Skeletal muscle tissue (tissue), 4 donors: ENCODE data around the gene DNAL4. TPM values are rescaled to one million over a fixed set of nuclear protein-coding genes. Genes with fewer than 3 reads are reported as not detected.

Experiments
- H3K27ac ChIP-seq: one replicate; pipeline ENCODE4 v1.7.0; 2013; ENCODE audit warnings: mild to moderate bottlenecking, low read depth, low read length, inconsistent platforms
- H3K27me3 ChIP-seq, 3 donors: one replicate each; pipeline ENCODE4 v1.7.0; 2013; ENCODE audit warnings: low read length in 3 of 3; ENCODE audit not compliant: control insufficient read depth in 3 of 3, insufficient read depth in 3 of 3
- H3K36me3 ChIP-seq, 3 donors: one replicate each; pipeline ENCODE4 v1.7.0; 2013; ENCODE audit warnings: low read length in 3 of 3; ENCODE audit not compliant: control insufficient read depth in 3 of 3, insufficient read depth in 3 of 3
- H3K4me1 ChIP-seq, 3 donors: one replicate each; pipeline ENCODE4 v1.7.0; 2013; ENCODE audit warnings: low read length in 3 of 3, mild to moderate bottlenecking in 3 of 3; ENCODE audit not compliant: control insufficient read depth in 3 of 3, insufficient read depth in 3 of 3
- H3K4me3 ChIP-seq, 3 donors: one replicate each; pipeline ENCODE4 v1.7.0; 2013; ENCODE audit warnings: low read length in 3 of 3
- H3K9ac ChIP-seq, 3 donors: one replicate each; pipeline ENCODE4 v1.7.0; 2013; ENCODE audit warnings: low read length in 3 of 3, mild to moderate bottlenecking in 3 of 3, moderate library complexity in 2 of 3, low read depth in 1 of 3
- H3K9me3 ChIP-seq, 3 donors: one replicate each; pipeline ENCODE4 v1.7.0; 2013; ENCODE audit warnings: low read length in 3 of 3; ENCODE audit not compliant: control insufficient read depth in 3 of 3
- total RNA-seq: library from RNA; depleted of rRNA; stranded (reverse); fragments of >200 nt; gene quantifications from one replicate; pipeline ENCODE4 v1.2.3, GENCODE V29; 2014
- donor health status: Osteomylitis.

The DNAL4 gene
- total RNA-seq, 1 donor from 2014 or later, result 12.0 TPM

GRCh38 chr22:38767313-38767712, 26.6 kb downstream of the DNAL4 start:
- Histone ChIP-seq H3K9me3 (no peaks in the 10 kb centered on the region), H3K36me3 (no peaks in the 10 kb centered on the region), H3K9ac (no peak overlapping the region)

DNA sequence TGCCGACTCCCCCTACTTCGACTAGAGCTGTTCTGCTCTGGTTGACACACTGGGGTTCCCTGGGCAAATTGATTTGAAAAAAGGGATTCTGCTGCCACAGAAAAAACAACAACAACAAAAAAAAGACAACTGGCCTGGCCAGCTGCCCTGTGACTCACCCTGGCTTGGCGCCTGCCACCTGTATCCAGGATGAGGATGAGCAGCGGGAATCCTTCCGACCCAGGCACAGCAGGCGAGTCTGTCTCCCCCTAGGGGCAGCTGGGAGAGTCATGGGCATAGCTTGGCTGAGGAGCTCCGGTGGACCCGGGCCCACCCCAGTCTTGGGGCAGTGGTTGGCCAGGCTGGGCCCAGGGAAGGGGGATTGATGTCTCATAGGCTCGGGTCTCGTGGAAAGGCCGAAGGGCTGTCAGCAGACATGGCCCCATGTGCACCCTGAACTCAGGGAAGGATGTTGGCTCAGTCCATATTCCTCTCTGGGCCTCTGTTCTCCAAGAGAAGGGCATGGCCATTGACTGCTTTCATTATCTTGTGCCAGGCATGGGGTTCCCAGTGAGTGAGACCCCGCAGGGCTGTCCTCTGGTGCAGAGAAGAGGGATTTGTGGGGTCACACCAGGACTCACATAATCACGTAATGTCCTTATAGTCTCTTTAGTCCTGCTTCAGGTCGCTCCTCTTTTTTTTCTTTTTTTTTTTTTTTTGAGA, 27.7 kb downstream of the DNAL4 start:
- no peaks in the 10 kb centered on the region for H3K36me3 ChIP-seq
- no peak overlapping the region for H3K27ac ChIP-seq
- peaks cover 0 to 13% (median 3%) of the 10 kb centered on the region in 3 donors for H3K4me1 ChIP-seq
- no peak overlapping the region for H3K9ac ChIP-seq
- H3K27me3 ChIP-seq, result peaks cover 3 to 32% (median 16%) of the 10 kb centered on the region in 3 donors
- H3K4me3 ChIP-seq, result no peak overlapping the region
- no peaks in the 10 kb centered on the region for H3K9me3 ChIP-seq

More at GRCh38 chr22:38767313-38767712, 26.6 kb downstream of the DNAL4 start:
- Histone ChIP-seq H3K27ac (no peak overlapping the region), H3K4me3 (no peak overlapping the region), H3K27me3 (peaks cover 3 to 29% (median 16%) of the 10 kb centered on the region in 3 donors), H3K4me1 (peaks cover 0 to 13% (median 3%) of the 10 kb centered on the region in 3 donors)

DNA sequence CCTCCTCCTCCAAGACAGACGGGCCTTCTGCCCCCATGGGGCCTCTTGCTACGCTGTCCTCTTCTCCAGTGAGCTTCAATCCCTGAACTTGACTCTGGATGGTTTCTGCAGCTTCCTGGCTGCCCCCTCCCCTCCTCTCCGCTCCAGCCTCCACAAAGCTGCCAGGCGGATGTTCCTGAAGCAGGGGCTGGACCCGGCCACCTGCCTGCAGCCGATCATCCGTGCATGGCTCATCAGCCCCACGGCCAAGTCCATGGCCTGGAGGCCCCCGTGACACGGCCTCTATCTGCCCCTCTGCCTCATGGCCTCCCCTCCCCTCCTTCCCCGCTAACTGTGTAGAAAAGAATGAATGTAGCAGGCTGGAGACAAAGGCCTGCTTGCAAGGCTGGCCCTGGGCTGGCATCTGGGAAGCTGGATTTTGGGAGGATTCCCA, 31.4 kb downstream of the DNAL4 start:
- Histone ChIP-seq H3K9ac (no peak overlapping the region), H3K4me1 (peaks cover 0 to 13% (median 3%) of the 10 kb centered on the region in 3 donors)

DNA sequence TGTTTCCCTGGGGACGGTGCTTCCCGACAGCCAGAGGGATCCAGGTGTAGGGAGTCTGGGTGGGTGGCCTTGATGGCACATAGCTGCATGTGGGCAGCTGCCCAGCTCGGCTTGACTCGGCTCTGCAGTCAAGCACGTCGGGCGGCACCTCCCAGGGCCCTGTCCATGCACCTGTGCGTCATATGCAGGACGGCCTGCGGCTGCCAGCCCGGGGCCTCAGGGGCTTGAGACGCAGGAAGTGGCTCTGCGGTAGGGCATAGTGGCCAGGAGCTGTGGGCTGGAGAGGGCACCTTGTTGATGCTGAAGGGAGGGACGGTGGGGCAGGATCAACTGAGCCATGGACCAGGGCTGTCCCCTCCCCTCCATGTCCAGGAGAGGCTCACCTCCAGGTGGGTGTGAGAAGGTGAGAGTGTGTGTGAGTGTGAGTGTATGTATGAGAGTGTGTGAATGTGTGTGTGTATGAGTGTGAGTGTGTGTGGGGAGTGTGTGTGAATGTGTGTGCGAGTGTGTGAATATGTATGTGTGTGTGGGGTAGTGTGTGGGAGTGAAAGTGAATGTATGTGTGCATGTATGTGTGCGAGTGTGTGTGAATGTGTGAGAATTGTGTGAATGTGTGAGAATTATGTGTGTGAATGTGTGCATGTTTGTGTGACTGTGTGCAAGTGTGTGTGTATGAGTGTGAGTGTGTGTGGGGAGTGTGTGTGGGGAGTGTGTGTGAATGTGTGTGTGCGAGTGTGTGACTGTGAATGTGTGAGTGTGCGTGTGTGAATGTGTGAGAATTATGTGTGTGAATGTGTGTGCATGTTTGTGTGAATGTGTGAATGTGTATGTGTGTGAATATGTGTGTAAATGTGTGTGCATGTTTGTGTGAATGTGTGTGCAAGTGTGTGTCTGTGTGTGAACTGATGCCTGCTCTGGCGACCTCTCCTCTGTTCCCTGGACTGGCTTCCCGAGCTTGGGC, 32.5 kb downstream of the DNAL4 start:
- no peak overlapping the region for H3K27ac ChIP-seq
- peaks cover 0 to 33% (median 8%) of the 10 kb centered on the region in 3 donors for H3K27me3 ChIP-seq
- H3K36me3 ChIP-seq, result no peaks in the 10 kb centered on the region
- H3K9me3 ChIP-seq, result no peaks in the 10 kb centered on the region
- H3K4me3 ChIP-seq, result no peak overlapping the region
- H3K4me1 ChIP-seq, result peaks cover 4 to 17% (median 6%) of the 10 kb centered on the region in 3 donors
- H3K9ac ChIP-seq, result no peak overlapping the region

More for the DNA sequence above, 31.4 kb downstream of the DNAL4 start:
- H3K27ac ChIP-seq, result no peak overlapping the region
- no peaks in the 10 kb centered on the region for H3K9me3 ChIP-seq
- H3K4me3 ChIP-seq, result no peak overlapping the region
- no peaks in the 10 kb centered on the region for H3K36me3 ChIP-seq
- H3K27me3 ChIP-seq, result peaks cover 0 to 39% (median 12%) of the 10 kb centered on the region in 3 donors

GRCh38 chr22:38760477-38761201, 33.3 kb downstream of the DNAL4 start:
- peaks cover 0 to 29% (median 2%) of the 10 kb centered on the region in 3 donors for H3K27me3 ChIP-seq
- no peak overlapping the region for H3K9ac ChIP-seq
- peaks cover 7 to 19% (median 10%) of the 10 kb centered on the region in 3 donors for H3K4me1 ChIP-seq
- no peaks in the 10 kb centered on the region for H3K36me3 ChIP-seq
- H3K27ac ChIP-seq, result no peak overlapping the region
- H3K9me3 ChIP-seq, result no peaks in the 10 kb centered on the region
- H3K4me3 ChIP-seq, result no peak overlapping the region

DNA sequence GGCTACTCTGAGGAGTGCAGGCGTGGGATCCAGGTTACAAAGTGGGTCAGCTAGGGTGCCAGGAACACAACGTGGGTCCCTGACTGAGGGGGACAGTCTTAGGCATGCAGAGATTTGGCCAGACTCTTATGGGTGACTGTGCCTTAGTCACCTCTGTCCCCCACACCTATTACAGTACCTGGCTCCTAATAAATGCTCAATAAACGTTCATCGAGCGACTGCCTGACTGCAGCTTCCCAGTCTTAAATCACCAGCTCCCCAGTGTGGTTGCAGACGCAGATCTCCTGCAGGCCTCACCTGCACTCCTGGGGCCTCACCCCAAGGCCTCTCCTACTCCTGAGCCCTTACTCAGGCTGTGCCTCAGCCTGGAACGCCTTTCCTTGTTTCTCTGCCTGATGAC, 34.9 kb downstream of the DNAL4 start:
- Histone ChIP-seq H3K4me1 (peaks cover 18 to 26% (median 20%) of the 10 kb centered on the region in 3 donors), H3K27me3 (peaks cover 0 to 21% (median 0%) of the 10 kb centered on the region in 3 donors), H3K9ac (no peak overlapping the region), H3K36me3 (no peaks in the 10 kb centered on the region), H3K9me3 (no peaks in the 10 kb centered on the region), H3K4me3 (no peak overlapping the region), H3K27ac (no peak overlapping the region)

- no peaks in the 10 kb centered on the region for H3K9me3 ChIP-seq
- peaks cover 0 to 4% (median 0%) of the 10 kb centered on the region in 3 donors for H3K36me3 ChIP-seq
- H3K4me3 ChIP-seq, result no peak overlapping the region
- peaks cover 24 to 27% (median 24%) of the 10 kb centered on the region in 3 donors for H3K4me1 ChIP-seq
- H3K9ac ChIP-seq, result no peak overlapping the region
- H3K27me3 ChIP-seq, result peaks cover 0 to 17% (median 0%) of the 10 kb centered on the region in 3 donors
- H3K27ac ChIP-seq, result no peak overlapping the region
Observed at GRCh38 chr22:38758276-38758945, 35.5 kb downstream of the DNAL4 start.

DNA sequence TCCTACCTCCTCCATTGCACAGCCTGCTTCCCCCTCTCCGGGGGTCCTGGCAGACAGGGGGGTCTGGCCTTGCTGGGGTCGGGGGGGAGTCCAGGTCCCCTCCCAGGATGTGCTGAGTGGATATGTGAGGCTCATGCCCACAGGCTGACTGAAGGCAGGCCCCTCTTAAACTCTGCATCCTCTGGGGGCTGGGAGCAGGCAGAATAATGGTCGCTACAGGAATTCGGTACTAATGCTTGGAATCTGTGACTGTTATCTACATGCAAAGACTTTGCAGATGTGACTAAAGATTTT, 36.5 kb downstream of the DNAL4 start:
- Histone ChIP-seq H3K4me1 (peaks cover 25 to 35% (median 25%) of the 10 kb centered on the region in 3 donors), H3K27ac (no peak overlapping the region), H3K27me3 (peaks cover 0 to 12% (median 0%) of the 10 kb centered on the region in 3 donors), H3K9me3 (no peaks in the 10 kb centered on the region), H3K9ac (no peak overlapping the region), H3K36me3 (peaks cover under 1 to 6% (median 4%) of the 10 kb centered on the region in 3 donors), H3K4me3 (no peak overlapping the region)
